HG02571 (cell line): Measurements from ENCODE around the gene NHSL2.
"Not testable (repeated sequence)": the region's sequence is repeated elsewhere in the genome, so short reads cannot be mapped to it uniquely, and the experiment has no call there.

Experiments
- ATAC-seq: cut with Tn5 transposase; IDR thresholded peaks from one replicate; pipeline ENCODE4 v1.9.1; 2021; ENCODE audit warnings: mild to moderate bottlenecking, moderate library complexity; ENCODE audit not compliant: unreplicated experiment

Gene NHSL2

DNA sequence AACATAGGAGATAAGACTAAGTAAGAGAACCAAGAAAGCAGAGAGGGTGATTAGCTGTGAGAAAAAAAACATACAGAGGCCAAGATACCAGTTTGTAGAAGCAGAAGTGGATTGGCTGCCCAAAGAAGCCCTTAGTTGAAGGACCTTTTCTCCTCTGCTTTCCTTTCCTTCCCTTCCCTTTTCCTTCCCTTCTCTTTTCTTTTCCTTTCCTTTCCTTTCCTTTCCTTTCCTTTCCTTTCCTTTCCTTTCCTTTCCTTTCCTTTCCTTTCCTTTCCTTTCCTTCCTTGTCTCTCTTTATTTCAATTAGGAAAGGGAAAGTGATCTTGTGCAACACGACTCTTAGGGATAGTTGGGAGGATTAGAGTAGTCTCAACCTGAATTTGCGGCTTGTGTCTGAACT, 128.2 kb downstream of the NHSL2 start:
- no peak for ATAC-seq

DNA sequence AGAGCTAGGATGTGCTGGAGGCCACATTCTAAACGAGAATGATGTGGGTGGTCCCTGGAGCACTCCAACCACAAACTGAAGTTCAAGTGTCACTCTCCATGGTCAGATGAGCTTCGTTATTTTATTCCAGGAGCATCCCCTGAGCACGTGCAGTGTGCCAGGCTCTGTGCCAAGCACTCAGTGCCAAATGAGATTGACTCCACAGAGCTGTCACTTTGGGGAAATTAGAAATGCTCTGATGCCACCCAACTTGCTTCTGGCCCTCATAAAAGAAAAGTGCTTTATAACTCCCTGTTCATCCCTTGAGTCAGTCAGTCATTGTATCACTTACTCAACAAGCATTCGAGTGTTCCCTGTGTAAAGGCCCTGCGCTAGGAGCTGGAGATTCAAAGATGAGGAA, 129.9 kb downstream of the NHSL2 start:
- no peak for ATAC-seq

DNA sequence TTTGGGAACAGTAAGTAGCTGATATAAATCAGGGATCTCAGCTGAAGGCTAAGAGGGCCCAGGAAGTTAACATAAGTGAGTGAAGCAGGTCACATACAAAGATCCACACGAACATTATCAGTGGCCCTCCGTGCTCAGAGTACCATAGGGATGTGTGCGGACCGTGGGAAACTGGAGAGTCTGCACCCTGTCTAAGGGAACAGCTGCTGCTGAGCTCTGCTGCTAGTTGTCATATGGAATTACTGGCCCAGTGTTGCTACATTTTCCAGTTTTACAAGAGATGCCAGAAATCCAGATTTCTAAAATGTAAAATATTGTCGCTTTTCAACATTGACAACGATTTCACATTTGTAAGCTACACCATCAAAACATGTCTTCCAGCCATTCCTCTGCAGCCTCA, 130.5 kb downstream of the NHSL2 start:
- no peak for ATAC-seq

DNA sequence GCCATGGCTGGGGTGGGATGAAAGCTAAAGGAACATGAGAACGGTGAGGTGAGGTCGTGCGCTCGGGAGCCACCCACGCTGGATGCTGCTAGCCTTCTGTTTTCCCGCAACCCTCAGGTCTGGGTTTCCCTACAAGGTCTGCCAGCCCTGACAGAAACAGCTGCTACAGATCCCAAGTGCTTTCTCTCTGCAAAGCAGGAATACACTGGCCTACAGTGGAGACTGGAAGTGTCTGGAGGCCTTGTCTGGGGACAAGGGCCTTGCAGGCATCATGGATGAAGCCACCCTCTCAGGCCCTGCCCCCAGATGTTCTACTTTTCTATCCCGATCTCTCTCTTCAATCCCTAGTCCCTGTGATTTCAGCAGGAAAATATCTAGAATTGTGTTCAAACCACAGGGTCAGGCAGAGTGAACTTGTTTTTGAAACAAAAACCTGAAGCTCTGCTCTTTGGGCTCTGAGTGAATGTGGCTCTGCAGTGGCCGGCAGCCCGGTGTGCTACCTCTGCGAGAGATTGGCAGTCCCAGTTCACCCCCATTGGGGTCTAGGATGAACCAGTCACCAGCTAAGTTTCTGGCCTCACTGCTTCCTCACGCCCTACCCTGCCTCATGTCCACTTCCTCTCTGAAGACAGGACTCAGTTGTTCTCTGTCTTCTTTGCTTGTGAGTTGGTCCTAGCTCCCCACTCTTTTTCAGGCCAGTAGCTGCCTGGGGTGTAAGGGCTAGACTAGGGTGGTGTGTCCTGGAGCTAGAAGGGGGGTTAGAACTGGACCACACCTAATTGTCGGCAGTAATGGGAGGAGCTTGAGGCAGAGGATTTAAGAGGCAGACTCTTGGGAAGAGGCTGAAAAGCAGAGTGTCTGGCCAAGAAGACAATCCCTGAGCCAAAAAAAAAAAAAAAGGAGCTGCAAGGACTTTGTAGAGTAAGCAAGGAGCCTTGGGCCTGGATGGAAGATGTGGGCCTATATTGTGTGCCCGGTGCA, 131.5 kb downstream of the NHSL2 start:
- ATAC-seq = no peak

DNA sequence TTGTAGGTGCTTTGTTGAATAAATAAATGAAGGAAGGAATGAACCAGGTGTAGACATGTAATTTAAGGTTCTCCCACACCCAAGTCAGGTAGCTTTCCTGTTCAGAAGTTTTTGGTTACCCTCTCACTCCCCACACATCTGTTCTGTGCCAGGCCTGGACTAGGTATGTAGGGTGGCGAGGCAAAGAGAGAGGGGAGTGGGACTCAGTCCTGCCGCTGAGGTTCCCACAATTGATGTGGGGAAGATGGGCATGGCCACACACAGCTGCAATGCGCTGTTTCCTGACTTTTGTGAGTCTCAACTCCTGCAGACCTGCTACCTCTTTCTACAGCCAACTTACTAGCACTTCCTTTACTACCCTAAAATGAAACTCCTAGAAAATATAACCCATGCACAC, 132.2 kb downstream of the NHSL2 start:
- ATAC-seq = no peak

DNA sequence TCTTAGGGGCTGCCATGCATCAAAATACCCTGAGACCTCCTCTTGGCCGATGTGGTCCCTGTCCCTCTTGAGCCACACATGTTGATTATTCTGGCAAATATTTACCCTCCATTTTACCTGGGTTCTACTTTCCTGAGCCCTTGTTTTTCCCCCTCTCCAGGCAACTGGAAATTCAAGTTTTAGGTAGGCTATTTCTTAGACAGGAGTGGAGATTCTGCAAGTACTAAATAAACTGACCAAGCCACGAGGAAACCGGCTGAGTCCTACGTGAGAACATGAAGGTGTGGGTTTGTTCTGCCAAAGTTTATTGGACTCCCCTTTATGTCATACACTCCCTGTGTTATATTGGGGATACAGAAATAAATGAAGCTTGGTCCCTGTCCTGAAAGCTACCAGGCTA, 133.0 kb downstream of the NHSL2 start:
- no peak for ATAC-seq

DNA sequence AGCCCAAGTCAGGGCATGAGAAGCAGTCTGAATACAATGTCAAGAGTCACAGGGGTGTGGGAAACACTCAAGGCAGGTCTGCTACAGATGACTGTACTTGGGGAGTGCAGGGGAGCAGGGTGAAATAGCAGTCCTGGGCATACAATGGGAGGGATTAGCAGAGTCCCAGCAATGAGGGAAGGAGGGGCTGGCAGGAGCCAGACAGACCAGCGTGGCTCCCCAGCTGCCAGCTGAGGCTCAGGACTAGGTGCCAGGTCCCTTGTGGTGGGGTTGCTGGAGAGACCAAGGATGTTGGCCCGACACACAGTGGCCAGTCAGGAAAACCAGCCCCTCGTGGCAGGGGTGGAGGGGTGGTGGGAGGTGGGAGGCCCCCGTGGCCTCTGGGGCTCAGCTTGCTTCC, 134.5 kb downstream of the NHSL2 start:
- no peak for ATAC-seq

DNA sequence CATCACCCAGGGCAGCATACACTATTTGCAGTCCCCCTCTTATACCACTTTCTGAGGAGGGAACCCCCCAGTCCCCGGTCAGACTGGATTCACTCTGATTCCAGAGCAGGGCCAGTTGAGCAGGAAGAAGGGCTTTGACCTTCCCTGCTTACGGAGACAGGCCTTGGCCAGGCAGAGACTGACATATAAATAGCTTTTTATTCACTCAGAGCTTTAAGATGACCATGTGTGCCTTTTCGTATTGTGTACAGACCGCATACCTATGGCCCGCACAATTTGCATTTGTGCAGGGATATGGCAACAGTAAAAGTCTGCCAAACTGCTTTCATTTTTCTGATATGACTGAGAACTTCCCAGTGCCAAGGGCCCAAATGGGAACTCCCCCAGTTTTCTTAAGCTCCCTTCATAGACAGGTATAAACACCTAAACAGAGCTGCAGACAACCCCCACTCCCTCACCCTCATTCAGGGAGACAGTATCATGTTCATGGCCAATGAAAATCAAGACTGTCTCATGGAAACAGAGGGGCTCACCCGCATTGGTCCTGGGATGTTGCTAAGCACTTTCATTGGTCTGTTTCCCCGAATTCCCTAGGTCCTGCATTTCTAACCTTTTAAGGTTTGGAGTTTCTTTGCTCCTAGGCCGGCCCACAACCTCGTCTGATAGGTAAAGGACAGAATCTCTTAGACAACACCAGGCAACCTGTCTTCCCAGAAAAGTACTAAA, 135.1 kb downstream of the NHSL2 start:
- no peak for ATAC-seq

DNA sequence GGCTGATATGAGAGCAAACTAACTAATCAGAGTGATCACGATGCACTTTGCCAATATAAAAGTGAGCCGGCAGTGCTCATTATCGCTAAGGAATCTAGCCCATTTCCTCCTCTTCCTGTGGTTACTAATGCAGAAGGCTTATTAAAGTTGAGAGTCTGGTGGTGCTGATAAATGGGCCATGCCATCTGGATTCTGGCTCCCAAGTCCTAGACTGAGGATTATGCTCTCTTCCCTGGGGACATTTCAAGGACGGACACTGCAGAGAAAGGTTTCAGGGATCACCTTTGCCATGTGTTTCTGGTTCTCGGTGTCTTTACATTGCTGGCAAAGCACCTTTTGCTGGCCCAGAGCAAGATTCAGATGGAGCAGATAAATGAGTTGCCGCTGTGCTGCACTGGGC, 135.8 kb downstream of the NHSL2 start:
- ATAC-seq = no peak

DNA sequence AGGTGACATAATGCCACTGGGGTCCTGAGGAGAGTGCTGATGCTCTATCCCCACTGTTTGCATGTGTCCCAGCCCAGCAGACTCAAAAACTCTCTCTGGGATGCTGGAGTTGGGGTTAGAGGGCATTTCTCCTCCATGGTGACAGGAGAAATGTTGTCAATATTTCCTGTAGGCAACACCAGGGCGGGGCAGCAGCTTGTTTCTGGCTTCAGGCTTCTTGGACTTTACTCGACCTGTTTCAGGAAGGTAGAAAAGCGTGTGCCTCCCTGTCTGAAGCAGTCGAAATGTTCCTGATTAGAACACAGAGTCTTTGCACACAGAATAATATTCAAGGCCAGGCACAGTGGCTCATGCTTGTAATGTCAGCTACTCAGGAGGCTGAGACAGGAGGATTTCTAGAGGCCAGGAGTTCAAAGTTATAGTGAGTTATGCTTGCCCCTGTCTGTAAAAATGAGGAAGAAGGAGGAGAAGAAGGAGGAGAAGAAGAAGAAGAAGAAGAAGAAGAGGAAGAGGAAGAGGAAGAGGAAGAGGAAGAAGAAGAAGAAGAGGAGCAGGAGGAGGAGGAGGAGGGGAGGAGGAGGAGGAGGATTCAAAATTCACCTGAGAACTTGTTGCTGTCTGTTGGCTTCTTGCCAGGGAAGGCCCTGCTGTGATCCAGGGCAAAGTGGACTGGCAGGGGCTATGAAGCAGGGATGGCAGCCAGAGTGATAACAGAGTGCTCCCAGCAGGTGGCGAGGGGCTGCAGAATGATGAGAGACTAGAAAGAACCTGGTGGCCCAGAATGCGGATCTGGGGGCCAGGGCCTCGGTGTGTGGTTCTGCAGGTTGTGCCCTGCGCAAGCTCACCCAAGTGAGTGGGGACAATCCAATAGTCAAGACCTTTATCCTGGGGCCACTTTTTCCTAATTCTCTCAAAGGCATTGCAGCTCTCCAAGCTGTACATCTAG, 138.1 kb downstream of the NHSL2 start:
- no peak for ATAC-seq

DNA sequence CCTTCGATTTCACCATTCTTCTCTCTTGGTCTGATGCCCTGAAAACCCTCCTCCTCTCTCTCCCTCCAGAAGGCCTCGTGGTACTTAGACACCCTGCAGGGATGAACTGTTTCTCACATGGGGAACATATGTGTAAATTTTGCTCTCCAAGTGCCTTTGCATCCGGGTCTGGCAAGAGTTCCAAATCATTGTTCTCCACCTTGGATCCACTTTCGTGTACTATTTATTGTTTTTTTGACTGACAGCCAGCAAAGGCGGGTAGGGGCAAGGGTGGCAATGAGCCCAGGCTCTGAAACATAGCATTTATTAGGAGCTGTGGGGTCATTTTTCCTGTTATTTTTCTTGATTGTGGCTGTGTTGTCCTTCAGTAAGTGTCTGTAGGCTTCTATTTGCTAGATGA, 139.4 kb downstream of the NHSL2 start:
- ATAC-seq = no peak

DNA sequence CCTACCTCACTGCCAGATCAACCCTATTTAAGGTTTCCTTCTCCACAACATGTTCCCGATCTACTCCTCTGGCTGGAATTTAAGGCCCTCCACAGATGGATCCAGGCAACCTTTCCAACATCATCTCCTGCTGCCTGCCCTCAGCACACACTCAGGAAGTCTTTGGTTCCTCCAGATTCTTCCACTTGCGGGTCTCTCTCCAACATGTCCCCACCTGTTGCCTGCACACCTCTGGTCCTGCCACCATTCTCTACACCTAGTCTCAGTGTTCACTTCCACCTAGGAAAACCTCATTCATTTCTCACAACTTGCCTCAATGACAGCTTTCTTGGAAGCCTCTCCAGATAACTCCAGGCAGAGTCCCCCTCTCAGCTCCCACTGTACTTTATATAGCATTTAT, 140.9 kb downstream of the NHSL2 start:
- no peak for ATAC-seq

DNA sequence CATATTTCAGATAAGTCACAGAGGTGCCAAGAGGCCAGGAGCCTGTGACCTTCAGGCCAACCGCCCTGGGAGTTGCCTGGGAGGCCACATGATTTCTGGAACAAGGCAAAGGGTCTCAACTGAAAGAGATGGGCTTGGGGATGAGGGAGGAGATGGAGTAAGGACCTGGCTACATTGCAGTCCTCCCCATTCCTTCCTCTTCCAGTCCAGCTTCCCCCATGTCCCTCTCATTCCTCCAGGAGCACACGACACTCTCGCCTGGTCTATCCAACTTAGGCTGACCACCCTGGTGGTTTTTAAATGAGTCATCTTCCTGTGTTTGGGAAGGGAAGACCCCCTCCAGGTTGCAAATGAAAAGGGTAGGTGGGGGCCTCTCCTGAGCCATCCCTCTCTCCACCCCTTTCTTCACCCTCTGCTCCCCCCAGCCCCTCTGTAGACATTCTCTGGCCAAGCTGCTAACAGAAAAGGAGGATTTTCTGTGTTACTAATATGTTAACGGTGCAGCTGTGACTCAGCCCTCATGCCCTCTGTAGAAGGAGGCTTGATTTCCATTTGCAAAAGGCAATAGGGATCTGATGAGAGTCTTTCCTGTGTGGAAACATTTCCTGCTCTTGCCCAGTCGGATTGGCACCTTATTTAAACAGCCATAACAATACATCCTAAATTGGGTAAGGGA, 141.9 kb downstream of the NHSL2 start:
- no peak for ATAC-seq

DNA sequence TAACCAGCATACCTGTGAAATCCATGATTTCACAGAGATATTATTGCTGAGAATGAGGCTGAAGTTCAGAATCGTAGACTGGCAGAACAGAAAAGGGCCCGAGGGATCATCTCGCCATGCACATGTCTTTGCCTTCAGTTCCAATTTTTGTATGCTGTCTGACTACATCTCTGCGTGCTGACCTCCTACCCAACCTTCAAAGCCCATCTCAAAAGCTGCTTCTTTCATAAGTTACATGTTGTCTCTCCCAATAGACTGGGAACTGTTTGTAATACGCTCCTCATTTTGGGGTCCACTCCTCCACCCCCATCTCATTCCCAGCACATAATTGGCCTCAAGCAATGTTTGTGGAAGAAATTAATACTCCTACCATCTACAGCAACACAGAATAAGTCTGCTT, 142.9 kb downstream of the NHSL2 start:
- ATAC-seq = no peak

DNA sequence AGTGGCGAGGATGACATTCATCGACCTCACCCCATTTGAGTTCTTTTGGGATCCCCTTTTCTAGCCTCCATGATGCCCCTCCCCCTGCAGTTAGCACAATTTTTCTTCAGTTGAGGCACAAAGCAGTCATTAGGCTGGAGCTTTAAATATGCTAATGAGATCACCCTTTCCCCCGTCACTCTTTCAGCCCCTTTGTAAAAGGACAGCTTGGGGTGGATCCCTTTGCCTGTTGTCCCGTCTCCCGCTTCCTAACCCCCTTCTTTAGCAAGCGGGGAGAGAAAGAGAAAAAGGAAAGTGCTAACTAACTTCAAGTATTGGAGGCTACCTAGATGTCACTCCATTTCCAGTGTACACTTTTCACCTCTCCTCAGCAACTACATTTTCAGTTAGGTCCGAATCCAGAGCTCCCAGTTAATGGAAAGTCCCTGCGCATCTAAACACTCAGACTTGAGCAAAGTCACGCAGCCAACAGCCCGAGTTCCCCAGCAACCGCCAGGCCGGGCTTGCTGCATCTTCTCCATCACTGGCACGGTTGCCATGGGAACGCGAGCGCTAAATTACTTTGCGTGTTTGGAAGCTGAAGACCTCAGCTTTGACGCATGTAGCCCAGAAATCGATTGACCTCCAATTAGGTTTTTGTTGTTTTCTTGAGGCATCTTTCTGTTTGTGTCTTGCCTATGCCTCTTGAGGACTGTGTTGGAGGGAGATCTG, 144.3 kb downstream of the NHSL2 start:
- no peak for ATAC-seq

DNA sequence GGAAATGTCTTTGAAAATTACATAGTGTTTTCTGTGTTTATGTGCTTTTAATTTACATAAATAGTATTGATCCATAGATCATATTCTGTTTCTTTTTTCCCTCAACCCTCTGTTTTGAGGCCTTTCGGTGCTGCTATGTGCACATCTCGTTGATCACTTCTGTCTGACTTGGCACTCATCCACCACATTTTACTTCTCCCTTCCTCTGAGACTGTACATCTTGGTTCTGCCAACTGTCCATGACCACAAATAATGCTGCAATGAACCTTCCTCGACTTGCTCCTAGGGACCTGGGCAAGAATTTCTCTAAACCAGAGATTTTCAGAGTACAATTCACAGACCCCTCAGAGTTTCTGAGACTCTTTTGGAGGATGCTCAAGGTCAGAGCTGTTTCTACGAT, 146.7 kb downstream of the NHSL2 start:
- no peak for ATAC-seq

DNA sequence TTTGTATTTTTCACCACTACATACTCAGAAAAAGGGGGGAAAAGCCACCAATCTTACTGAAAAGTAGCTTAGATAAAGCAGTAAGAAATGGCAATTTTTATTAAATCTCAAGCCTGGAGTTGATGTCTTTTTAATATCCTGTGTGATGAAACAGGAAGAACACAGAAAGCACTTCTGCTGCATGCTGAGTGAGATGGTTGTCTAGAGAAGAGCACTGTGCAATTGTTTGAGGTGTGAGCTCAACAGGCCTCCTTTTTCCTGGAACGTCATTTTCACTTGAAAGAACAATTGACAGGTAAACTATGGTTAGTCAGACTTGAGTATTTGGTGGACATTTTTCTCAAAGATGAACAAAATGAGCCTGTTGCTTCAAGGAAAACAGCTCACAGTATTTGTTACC, 147.2 kb downstream of the NHSL2 start:
- no peak for ATAC-seq

DNA sequence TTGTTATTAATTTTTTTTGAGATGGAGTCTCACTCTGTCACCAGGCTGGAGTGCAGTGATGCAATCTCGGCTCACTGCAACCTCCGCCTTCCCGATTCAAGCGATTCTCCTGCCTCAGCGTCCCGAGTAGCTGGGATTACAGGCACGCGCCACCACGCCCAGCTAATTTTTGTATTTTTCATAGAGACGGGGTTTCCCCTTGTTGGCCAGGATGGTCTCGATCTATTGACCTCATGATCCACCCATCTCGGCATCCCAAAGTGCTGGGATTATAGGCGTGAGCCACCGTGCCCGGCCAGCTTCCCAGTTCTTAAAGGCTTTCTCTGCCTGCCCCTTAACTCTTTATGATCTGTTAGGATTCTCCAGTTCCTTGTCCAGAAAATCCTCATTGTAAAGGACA, 147.7 kb downstream of the NHSL2 start:
- not testable (repeated sequence) for ATAC-seq

DNA sequence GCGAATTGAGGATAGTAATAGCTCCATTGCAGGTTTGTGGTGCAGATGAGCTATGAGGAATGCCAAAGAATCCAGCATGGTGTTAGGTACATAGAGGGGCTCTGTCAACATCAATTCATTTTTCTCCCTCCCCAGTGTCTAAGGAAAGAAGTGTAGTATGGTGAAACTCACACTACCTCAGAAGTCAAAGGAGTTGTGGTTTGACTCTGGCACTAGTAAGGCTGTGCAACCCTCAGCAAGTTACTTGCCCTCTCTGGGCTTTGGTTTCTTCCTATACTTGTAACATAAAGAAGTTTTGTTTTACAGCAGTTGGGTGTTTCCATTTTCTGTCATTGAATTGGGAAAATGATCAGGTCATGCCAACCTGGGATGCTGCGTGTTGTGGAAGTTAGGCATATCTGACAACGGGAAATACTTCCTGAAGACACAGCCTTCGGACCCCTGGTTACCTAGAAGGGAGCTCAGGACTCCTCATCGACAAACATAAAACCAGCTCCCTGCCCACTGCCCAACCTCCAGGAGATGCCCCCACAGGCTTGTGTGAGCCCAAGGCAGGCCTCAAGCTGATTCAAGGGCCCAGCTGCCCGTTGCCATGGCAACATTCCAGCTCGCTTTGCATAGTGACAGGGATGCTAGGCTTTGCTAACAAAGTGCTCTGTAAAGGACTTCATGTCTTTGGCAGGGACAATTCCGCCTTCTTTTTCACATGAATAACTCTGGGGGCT, 149.7 kb downstream of the NHSL2 start:
- no peak for ATAC-seq
